ENCODE results near the gene GINS1. TPM values are rescaled to one million over a fixed set of nuclear protein-coding genes. Genes with fewer than 3 reads are reported as not detected.

Gene GINS1
- total and polyA plus RNA-seq, 8 donors: 0.32 to 0.98 (median 0.49) TPM

DNA sequence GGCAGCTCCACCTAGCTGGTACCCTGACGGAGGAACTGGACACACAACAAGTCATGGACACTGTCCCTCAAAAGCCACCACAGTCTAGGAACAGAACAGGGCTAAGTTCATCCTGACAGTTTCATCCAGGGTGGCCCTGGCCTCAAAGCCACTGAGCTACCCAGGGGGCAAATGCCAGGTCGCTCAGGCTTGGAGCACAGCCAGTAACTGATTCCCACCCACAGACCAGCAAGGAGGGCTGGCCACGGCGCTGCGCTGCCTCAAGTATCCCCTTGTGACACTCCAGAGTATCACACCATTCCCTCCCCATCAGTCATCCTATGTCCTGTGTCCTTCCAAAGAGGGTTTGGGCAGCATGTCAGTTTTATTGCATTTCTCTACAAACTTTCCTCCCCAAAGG lies 72.2 kb downstream of the GINS1 start:
- peaks cover 0 to 10% (median 2%) of the 10 kb centered on the region in 3 donors for H3K36me3 ChIP-seq
- 96% methylated on average over 5 of the region's 5 CpGs for WGBS, 2 donors
- no peaks in the 10 kb centered on the region for H3K4me1 ChIP-seq
- no peak overlapping the region for H3K27ac ChIP-seq
- intact Hi-C loops (cut with DNase I): no loop called here
- no peak for FAIRE-seq
- no peaks in the 10 kb centered on the region for H3K27me3 ChIP-seq
- no peak for DNase-seq
- TF ChIP-seq, protein P1, sequence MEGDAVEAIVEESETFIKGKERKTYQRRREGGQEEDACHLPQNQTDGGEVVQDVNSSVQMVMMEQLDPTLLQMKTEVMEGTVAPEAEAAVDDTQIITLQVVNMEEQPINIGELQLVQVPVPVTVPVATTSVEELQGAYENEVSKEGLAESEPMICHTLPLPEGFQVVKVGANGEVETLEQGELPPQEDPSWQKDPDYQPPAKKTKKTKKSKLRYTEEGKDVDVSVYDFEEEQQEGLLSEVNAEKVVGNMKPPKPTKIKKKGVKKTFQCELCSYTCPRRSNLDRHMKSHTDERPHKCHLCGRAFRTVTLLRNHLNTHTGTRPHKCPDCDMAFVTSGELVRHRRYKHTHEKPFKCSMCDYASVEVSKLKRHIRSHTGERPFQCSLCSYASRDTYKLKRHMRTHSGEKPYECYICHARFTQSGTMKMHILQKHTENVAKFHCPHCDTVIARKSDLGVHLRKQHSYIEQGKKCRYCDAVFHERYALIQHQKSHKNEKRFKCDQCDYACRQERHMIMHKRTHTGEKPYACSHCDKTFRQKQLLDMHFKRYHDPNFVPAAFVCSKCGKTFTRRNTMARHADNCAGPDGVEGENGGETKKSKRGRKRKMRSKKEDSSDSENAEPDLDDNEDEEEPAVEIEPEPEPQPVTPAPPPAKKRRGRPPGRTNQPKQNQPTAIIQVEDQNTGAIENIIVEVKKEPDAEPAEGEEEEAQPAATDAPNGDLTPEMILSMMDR (IDR thresholded peaks at IDR 0.05): no peak
- ATAC-seq: no peak
- H3K9me3 ChIP-seq: no peaks in the 10 kb centered on the region
- H3K4me3 ChIP-seq: no peak overlapping the region

DNA sequence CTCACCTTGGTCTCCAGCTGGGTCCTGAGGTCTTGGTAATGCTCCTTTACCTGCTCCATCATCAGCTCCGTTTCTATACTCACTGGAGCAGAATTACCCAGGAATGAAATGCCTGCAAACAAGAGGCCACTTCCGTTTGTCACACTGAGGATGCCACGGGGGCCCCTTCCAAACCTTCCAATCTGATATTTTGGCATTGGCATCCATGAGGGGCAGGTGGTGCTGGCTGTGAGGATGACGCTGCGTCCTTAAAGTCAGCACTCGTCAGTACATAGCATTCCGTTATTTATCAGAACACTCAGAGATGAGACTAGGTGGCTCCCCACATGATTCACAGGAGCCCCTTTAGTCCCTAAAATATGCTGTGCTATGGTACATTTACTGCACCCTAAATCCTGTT lies 72.7 kb downstream of the GINS1 start:
- H3K4me3 ChIP-seq: no peak overlapping the region
- TF ChIP-seq, protein P1 (IDR thresholded peaks at IDR 0.05): no peak
- H3K9me3 ChIP-seq: no peaks in the 10 kb centered on the region
- intact Hi-C loops (cut with DNase I): no loop called here
- H3K27me3 ChIP-seq: no peaks in the 10 kb centered on the region
- no peaks in the 10 kb centered on the region for H3K4me1 ChIP-seq
- DNase-seq (no peak), FAIRE-seq (no peak), ATAC-seq (no peak)
- 89% methylated on average over 7 of the region's 7 CpGs for WGBS, 2 donors
- H3K36me3 ChIP-seq: peaks cover 0 to 10% (median 2%) of the 10 kb centered on the region in 3 donors
- no peak overlapping the region for H3K27ac ChIP-seq

DNA sequence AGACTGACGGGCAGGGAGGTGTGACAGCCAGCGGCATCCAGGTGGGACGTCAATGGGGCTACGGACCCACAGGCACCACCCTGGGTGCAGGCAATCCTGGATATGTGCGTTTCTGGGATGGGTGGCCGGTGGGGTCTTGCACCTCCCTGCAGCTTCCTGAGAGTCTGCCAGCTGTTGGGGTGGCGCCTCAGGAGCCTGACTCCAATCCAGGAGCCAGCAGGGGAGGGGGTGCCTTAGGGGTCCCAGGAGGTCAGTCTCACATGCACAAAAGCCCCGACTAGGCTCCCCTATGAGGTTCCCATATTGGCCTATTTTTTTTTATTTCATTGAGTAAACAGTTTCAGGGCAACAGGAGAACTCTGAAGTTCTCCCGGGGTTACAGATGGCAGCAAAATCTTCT lies 73.3 kb downstream of the GINS1 start:
- no peak overlapping the region for H3K27ac ChIP-seq
- FAIRE-seq: no peak
- H3K4me1 ChIP-seq: no peaks in the 10 kb centered on the region
- ATAC-seq: no peak
- H3K4me3 ChIP-seq: no peak overlapping the region
- no peaks in the 10 kb centered on the region for H3K9me3 ChIP-seq
- no peak for DNase-seq
- WGBS, 2 donors: 90 to 96% methylated on average over 9 of the region's 9 CpGs
- intact Hi-C loops (cut with DNase I): no loop called here
- TF ChIP-seq, protein P1 (IDR thresholded peaks at IDR 0.05): no peak
- H3K27me3 ChIP-seq: no peaks in the 10 kb centered on the region
- peaks cover 0 to 10% (median 2%) of the 10 kb centered on the region in 3 donors for H3K36me3 ChIP-seq

DNA sequence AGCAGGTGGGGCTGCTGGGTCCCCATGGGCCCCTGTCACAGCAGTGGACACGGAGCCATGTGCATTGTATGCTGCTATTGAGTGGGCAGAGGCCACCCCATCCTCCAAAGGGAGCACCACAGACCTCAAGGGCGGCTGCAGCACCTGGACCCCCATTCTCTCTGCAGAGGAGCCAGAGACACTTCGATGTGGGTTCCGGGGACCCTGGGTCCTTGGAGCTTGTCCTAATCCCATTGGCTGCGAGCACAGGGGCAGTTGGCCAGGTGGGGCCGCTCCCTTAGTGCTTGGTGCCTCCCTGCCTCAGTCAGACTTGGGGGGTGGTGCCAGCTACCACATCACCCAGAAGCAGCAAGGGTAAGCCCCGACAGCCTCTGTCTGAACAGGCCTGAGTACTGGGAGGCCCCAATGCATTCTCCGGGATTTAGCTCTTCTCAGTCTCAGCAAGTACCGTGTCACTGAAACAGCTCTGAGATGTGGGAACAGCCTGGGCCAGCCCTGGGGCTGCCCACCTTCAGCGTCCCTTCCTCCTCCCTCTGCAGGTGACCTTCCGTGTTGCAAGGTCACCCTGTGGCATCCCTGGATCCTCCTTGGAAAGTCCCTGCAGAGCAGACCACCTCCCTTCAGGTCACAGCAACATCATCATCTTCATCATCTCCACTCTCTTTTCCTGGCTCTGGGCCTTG lies 73.9 kb downstream of the GINS1 start:
- Histone ChIP-seq H3K9me3 (no peaks in the 10 kb centered on the region), H3K36me3 (peaks cover 0 to 10% (median 2%) of the 10 kb centered on the region in 3 donors), H3K27ac (no peak overlapping the region), H3K27me3 (no peaks in the 10 kb centered on the region), H3K4me1 (no peaks in the 10 kb centered on the region), H3K4me3 (no peak overlapping the region)
- no peak for FAIRE-seq
- ATAC-seq: no peak
- intact Hi-C loops (cut with DNase I): no loop called here
- TF ChIP-seq, protein P1 (IDR thresholded peaks at IDR 0.05): no peak
- 91 to 94% methylated on average over 11 of the region's 11 CpGs for WGBS, 2 donors
- no peak for DNase-seq

DNA sequence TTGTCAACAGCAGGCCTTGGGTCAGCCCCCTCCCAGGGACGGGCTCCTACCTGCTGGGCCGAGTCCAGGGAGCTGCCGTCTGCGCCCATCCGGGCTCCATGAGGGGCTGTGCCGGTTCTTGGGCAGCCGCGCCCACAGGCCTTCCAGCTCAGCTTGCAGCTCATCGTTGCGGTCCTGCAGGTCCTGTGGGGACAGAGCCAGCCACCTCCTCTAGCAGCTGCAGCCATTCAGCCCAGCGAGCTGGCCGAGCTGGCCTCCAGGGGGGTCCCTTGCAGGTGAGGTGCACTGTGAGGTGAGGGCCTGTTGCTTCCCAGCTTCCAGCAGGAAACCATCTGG lies 74.4 kb downstream of the GINS1 start:
- Histone ChIP-seq H3K27me3 (no peaks in the 10 kb centered on the region), H3K9me3 (no peaks in the 10 kb centered on the region), H3K36me3 (peaks cover 0 to 6% (median 2%) of the 10 kb centered on the region in 3 donors), H3K27ac (no peak overlapping the region), H3K4me1 (no peaks in the 10 kb centered on the region), H3K4me3 (no peak overlapping the region)
- intact Hi-C loops (cut with DNase I): no loop called here
- FAIRE-seq (no peak), ATAC-seq (no peak), DNase-seq (no peak)
- TF ChIP-seq, protein P1 (IDR thresholded peaks at IDR 0.05): no peak
- 90 to 93% methylated on average over 12 of the region's 12 CpGs for WGBS, 2 donors
